Measurements from ENCODE around the gene MYO7B.

The MYO7B gene

DNA sequence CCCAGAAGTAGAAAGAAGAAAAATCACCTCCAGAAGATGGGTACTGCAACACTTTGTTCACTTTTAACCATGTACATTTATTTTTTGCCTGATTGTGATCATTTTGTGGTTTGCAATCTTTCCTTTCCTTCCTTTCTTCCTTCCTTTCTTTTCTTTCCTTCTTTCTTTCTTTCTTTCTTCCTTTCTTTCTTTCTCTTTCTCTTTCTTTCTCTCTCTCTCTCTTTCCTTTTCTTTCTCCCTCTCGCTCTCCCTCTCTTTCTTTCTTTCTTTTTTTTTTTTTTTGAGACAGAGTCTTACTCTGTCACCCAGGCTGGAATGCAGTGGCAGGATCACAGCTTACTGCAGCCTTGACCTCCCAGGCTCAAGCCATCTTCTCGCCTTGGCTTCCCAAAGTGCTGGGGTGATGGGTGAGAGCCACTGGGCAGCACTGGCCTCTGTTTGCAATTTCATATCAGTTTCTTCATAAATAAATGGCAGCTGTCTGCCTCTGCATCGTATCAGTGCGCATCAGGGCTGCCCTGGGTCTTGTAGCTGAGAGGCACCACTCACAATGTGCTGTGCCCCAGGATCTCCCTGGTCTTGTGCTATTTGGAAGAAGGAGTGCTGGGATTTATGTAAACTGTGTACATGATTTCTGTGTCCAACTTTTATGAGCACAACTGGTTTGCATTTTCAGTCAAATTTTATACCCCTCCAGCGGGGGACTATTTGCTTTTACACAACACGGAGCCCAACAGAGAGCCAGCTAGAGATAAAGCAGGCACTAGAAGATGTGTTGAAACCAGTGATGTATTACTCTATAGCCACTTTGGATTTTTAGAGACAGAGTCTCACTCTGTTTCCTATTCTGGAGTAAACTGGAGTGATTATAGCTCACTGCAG is 146.7 kb downstream of the MYO7B start:
- DNase-seq (ENCODE audit: low spot score), result no peak

DNA sequence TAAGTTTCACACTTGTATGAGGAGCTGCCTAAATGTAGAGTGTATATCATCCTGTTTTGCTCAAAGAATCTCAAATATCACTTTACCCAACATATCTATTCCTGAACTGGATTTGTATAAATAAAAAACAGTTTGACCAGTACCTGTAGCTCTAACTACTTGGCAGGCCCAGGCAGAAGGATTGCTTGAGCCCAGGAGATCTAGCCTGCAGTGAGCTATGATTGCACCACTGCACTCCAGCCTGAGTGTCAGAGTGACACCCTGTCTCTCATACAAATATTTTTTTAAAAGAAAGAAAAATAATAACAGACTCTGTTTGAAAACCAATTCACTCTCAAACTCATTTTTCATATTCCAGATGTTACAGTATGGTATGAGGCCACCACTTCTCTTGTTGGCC is 147.6 kb downstream of the MYO7B start:
- no peak for DNase-seq (ENCODE audit: low spot score)

DNA sequence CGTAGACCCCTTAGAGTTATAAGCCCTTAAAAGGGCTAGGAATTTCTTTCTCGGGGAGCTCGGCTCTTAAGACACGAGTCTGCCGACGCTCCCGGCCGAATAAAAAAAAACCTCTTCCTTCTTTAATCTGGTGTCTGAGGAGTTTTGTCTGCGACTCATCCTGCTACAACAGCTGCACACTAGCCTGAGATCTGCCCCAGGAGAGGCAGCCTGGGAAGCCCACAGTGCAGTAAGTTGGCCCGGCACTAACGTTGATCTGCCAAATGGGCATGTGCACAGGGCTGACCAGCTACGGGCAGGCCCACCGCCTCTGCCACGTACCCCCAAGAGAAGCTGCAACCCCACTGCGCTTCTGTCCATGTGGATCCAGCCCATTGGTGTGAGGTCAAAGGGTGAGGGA is 148.3 kb downstream of the MYO7B start:
- DNase-seq (ENCODE audit: low spot score), result no peak

DNA sequence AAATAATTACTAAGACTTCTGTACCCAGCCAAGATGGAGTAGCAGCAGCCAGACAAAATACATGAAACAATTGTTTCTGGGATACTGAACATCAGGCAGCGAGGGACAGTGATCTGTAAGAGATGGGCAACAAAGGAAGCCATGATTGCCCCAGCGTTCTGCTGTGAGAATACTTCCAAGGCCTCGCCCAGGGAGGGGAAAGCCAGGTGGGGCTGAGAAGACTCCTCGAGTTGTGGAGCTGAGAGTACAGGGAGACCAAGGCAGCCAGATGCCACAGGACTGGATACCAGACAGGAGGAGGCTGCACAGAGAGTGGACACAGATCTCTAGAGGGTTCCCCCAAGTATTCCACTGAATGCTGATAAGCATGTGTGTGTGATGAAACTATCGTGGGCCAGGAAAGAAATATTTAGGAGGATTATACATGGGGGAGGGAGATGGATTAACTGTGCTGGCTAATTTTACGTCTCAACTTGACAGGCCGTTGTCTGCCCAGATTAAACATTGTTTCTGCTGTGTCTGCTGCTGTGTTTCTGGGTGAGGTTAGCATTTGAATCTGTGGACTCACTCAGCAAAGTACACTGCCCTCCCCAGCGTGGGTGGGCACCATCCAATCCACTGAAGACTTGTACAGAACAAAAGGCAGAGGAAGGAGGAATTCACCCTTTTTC is 150.1 kb downstream of the MYO7B start:
- no peak for DNase-seq (ENCODE audit: low spot score)

Data from hematopoietic multipotent progenitor cell treated with erythropoietin and hydrocortisone succinate and interleukin-3 and kit ligand, for 15 days (in vitro differentiated cells).